B cell (primary cell): ENCODE data around the gene OR4D2. TPM values are rescaled to one million over a fixed set of nuclear protein-coding genes. Genes with fewer than 3 reads are reported as not detected.

Experiments
- ATAC-seq: fragments of 200-7000 bp; cut with Tn5 transposase; one replicate; pipeline ENCODE4 v1.10.0; 2021; ENCODE audit warnings: low read depth, mild to moderate bottlenecking, moderate number of reproducible peaks, moderate library complexity
- CTCF ChIA-PET: fragments of 350-600 bp; sonication (Branson Sonifier 250); formaldehyde crosslinking; loops from one replicate; lab custom pipeline; 2021; ENCODE audit warnings: antibody characterized with exemption, inconsistent platforms; lab: Charles Lee
- POLR2A ChIA-PET: fragments of 350-600 bp; sonication (Branson Sonifier 250); formaldehyde crosslinking; loops from one replicate; lab custom pipeline; 2021; ENCODE audit warnings: antibody characterized with exemption; lab: Charles Lee
- DNase-seq: peaks from one replicate; pipeline ENCODE4 v3.0.0; 2013
- H2AFZ ChIP-seq: 2 replicates; pipeline ENCODE4 v1.6.1; 2012; ENCODE audit warnings: mild to moderate bottlenecking, low read depth, low read length; ENCODE audit not compliant: insufficient read depth, poor library complexity, severe bottlenecking
- H3K27ac ChIP-seq, 2 donors: 1 replicate in 1 of 2; 2 replicates in 1 of 2; pipeline ENCODE4 v1.5.1; 2012 to 2013; ENCODE audit warnings: low read length in 2 of 2, mild to moderate bottlenecking in 2 of 2, moderate library complexity in 1 of 2
- H3K27me3 ChIP-seq, 4 experiments: fragments of 200-600 bp in 1 of 4; sonication (generic) in 1 of 4; replicated peaks in 1 of 4; 1 replicate in 2 of 4; 2 replicates in 2 of 4; pipeline versions ENCODE4 v1.6.1 to v1.7.0; 2013 to 2016; ENCODE audit warnings: low read length in 3 of 4, mild to moderate bottlenecking in 2 of 4, mixed read lengths in 1 of 4, moderate library complexity in 1 of 4; ENCODE audit not compliant: insufficient read depth in 4 of 4, control insufficient read depth in 3 of 4; ENCODE audit errors: control extremely low read depth in 1 of 4
- H3K36me3 ChIP-seq, 2 experiments: replicated peaks in 1 of 2; 1 replicate in 1 of 2; 2 replicates in 1 of 2; pipeline versions ENCODE4 v1.6.1 to v1.7.1; 2013; ENCODE audit warnings: low read length in 1 of 2; ENCODE audit not compliant: insufficient read depth in 2 of 2, control insufficient read depth in 1 of 2; ENCODE audit errors: control extremely low read depth in 1 of 2, extremely low read depth in 1 of 2
- H3K4me1 ChIP-seq, 2 donors: fragments of 200-600 bp in 1 of 2; sonication (generic) in 1 of 2; 1 replicate in 1 of 2; 2 replicates in 1 of 2; pipeline versions ENCODE4 v1.5.1 to v1.6.1; 2013 to 2017; ENCODE audit warnings: low read length in 2 of 2; ENCODE audit not compliant: control insufficient read depth in 2 of 2, insufficient read depth in 2 of 2
- H3K4me2 ChIP-seq: replicated peaks from 2 replicates; pipeline ENCODE3; 2012; ENCODE audit warnings: mild to moderate bottlenecking, low read depth, low read length; ENCODE audit not compliant: poor library complexity, severe bottlenecking
- H3K4me3 ChIP-seq, 5 experiments: fragments of 200-600 bp in 1 of 5; sonication (generic) in 1 of 5; 1 replicate in 3 of 5; 2 replicates in 2 of 5; pipeline versions ENCODE4 v1.5.1 to v1.7.0; 2011 to 2016; ENCODE audit warnings: low read length in 4 of 5, mild to moderate bottlenecking in 4 of 5, low read depth in 2 of 5, control low read depth in 1 of 5, moderate library complexity in 1 of 5; ENCODE audit not compliant: insufficient read depth in 1 of 5; ENCODE audit errors: control extremely low read depth in 1 of 5, extremely low read depth in 1 of 5
- H3K79me2 ChIP-seq: fragments of 200-600 bp; sonication (generic); one replicate; pipeline ENCODE4 v1.6.0; 2016; ENCODE audit warnings: low read length; ENCODE audit not compliant: control insufficient read depth, insufficient read depth
- H3K9ac ChIP-seq: fragments of 200-600 bp; sonication (generic); 2 replicates; pipeline ENCODE4 v1.6.1; 2017; ENCODE audit warnings: mild to moderate bottlenecking, low read length, moderate library complexity
- H3K9me3 ChIP-seq, 3 donors: one replicate each; pipeline versions ENCODE4 v1.6.1 to v1.7.1; 2013; ENCODE audit warnings: low read length in 2 of 3; ENCODE audit not compliant: control insufficient read depth in 2 of 3, insufficient read depth in 1 of 3; ENCODE audit errors: control extremely low read depth in 1 of 3
- H4K20me1 ChIP-seq: 2 replicates; pipeline ENCODE4 v1.6.0; 2012; ENCODE audit warnings: mild to moderate bottlenecking, low read length; ENCODE audit not compliant: insufficient read depth, control insufficient read depth, poor library complexity, severe bottlenecking
- H3K27ac Mint-ChIP-seq: one replicate; pipeline ENCODE4 v1.8.0; 2021; ENCODE audit warnings: mixed read lengths
- H3K27me3 Mint-ChIP-seq: one replicate; pipeline ENCODE4 v1.8.0; 2021; ENCODE audit warnings: mixed read lengths
- H3K4me1 Mint-ChIP-seq: one replicate; pipeline ENCODE4 v1.8.0; 2021; ENCODE audit warnings: mixed read lengths
- H3K4me3 Mint-ChIP-seq: one replicate; pipeline ENCODE4 v1.8.0; 2021; ENCODE audit warnings: mixed read lengths
- H3K9me3 Mint-ChIP-seq: one replicate; pipeline ENCODE4 v1.8.0; 2022; ENCODE audit warnings: mixed read lengths; ENCODE audit not compliant: insufficient read depth
- CTCF ChIP-seq: fragments of 200-600 bp; IDR thresholded peaks from one replicate; pipeline ENCODE4 v1.8.0; 2022; ENCODE audit warnings: antibody characterized with exemption, mild to moderate bottlenecking
- EZH2 ChIP-seq: IDR thresholded peaks from 2 replicates; pipeline ENCODE4 v1.6.1; 2012; ENCODE audit warnings: borderline replicate concordance, low read depth, mild to moderate bottlenecking, moderate library complexity, low read length; ENCODE audit not compliant: insufficient read depth, poor library complexity, severe bottlenecking
- WGBS: methylation state at CpG from one replicate; pipeline ENCODE4 v1.1.5; 2013; ENCODE audit warnings: missing lambda C conversion rate; ENCODE audit not compliant: insufficient coverage; 5-methylcytosine and 5-hydroxymethylcytosine counted together
- intact Hi-C: fragments of 100-400 bp; cut with micrococcal nuclease; formaldehyde crosslinking; loops from one replicate; pipeline ENCODE4 v1.10.0; 2022
- polyA plus RNA-seq: library from polyadenylated mRNA; depleted of rRNA; stranded (reverse); fragments of >200 nt; gene quantifications from 2 replicates; pipeline ENCODE4 v1.2.3, GENCODE V29; 2012
- total RNA-seq, 2 donors: library from RNA; stranded (reverse); fragments of 120-200 nt in 1 of 2; gene quantifications; 1 replicate in 1 of 2; 2 replicates in 1 of 2; pipeline versions ENCODE4 v1.2.3 to v1.2.4, GENCODE V29; 2013 to 2022

Gene OR4D2
- total and polyA plus RNA-seq, 2 donors (not counting 1 experiment from before 2014, with no cell fraction given), result not detected

- Histone ChIP-seq H3K36me3 (no peaks in the 10 kb centered on the region), H3K4me2 (no peak overlapping the region), H3K9me3 (peaks cover 0 to 2% (median 0%) of the 10 kb centered on the region in 3 donors), H3K9ac (no peak overlapping the region), H3K27ac (no peak overlapping the region), H3K4me3 (no peak overlapping the region), H3K27me3 (peaks cover 0 to 5% (median 2%) of the 10 kb centered on the region in 4 experiments), H3K4me1 (no peaks in the 10 kb centered on the region), H4K20me1 (no peaks in the 10 kb centered on the region), H3K79me2 (no peaks in the 10 kb centered on the region), H2AFZ (no peak overlapping the region)
- POLR2A ChIA-PET, result no interaction called here
- no peak for ATAC-seq
- H3K4me3 Mint-ChIP-seq, result no peak overlapping the region
- H3K9me3 Mint-ChIP-seq, result no peaks in the 10 kb centered on the region
- 96% methylated on average over 13 of the region's 18 CpGs for WGBS
- CTCF ChIA-PET, result no interaction called here
- no peak overlapping the region for H3K27ac Mint-ChIP-seq
- H3K27me3 Mint-ChIP-seq, result peaks cover 43% of the 10 kb centered on the region
- H3K4me1 Mint-ChIP-seq, result no peaks in the 10 kb centered on the region
- intact Hi-C loops, result no loop called here
- no peak for DNase-seq
- TF ChIP-seq EZH2 (no peak), CTCF (no peak)
Measured at GRCh38 chr17:58193641-58194255, 27.0 kb downstream of the OR4D2 start.

GRCh38 chr17:58195518-58196123 is 28.8 kb downstream of the OR4D2 start:
- Histone ChIP-seq H3K9me3 (peaks cover 0 to 2% (median 0%) of the 10 kb centered on the region in 3 donors), H3K27ac (no peak overlapping the region), H3K9ac (no peak overlapping the region), H3K79me2 (no peaks in the 10 kb centered on the region), H3K4me2 (no peak overlapping the region), H4K20me1 (no peaks in the 10 kb centered on the region), H3K4me1 (peaks cover 0 to 5% of the 10 kb centered on the region in 2 donors), H2AFZ (no peak overlapping the region), H3K4me3 (no peak overlapping the region), H3K27me3 (peaks cover 0 to 4% (median 0%) of the 10 kb centered on the region in 4 experiments), H3K36me3 (no peaks in the 10 kb centered on the region)
- no peak for DNase-seq
- Mint-ChIP-seq H3K4me1 (peaks cover 3% of the 10 kb centered on the region), H3K9me3 (no peaks in the 10 kb centered on the region), H3K27me3 (peaks cover 47% of the 10 kb centered on the region), H3K4me3 (no peak overlapping the region), H3K27ac (no peak overlapping the region)
- TF ChIP-seq EZH2, result no peak
- TF ChIP-seq CTCF, result no peak
- ATAC-seq, result no peak
- POLR2A ChIA-PET, result no interaction called here
- 100% methylated on average over 2 of the region's 5 CpGs for WGBS
- CTCF ChIA-PET, result interaction anchor here (0.9 kb wide), 1 partner anchor 338 kb away, joined by 3 read pairs; no protein-coding TSS in a partner anchor
- intact Hi-C loops, result no loop called here
